H9 (cell line): ENCODE data around the gene SMAD7. TPM values are rescaled to one million over a fixed set of nuclear protein-coding genes. Genes with fewer than 3 reads are reported as not detected.

Experiments used
- DNase-seq: peaks from one replicate; pipeline ENCODE4 v3.0.0-alpha.2; 2017
- H2AFZ ChIP-seq: one replicate; pipeline ENCODE4 v1.6.1; 2013; ENCODE audit warnings: mild to moderate bottlenecking, low read length, control low read depth, moderate library complexity
- H2AK5ac ChIP-seq: 2 replicates; pipeline ENCODE4 v1.6.1; 2013; ENCODE audit warnings: low read length, control low read depth, mixed read lengths; ENCODE audit not compliant: insufficient read length
- H2BK120ac ChIP-seq: one replicate; pipeline ENCODE4 v1.6.1; 2013; ENCODE audit warnings: low read depth, mild to moderate bottlenecking, low read length, control low read depth, inconsistent platforms; ENCODE audit not compliant: poor library complexity, severe bottlenecking
- H2BK12ac ChIP-seq: 2 replicates; pipeline ENCODE4 v1.6.1; 2013; ENCODE audit warnings: low read length, control low read depth, mixed read lengths, low read depth; ENCODE audit not compliant: insufficient read length
- H2BK15ac ChIP-seq: 2 replicates; pipeline ENCODE4 v1.6.1; 2013; ENCODE audit warnings: low read depth, low read length, control low read depth
- H2BK20ac ChIP-seq: one replicate; pipeline ENCODE4 v1.6.1; 2013; ENCODE audit warnings: low read depth, mild to moderate bottlenecking, low read length, control low read depth, inconsistent platforms; ENCODE audit not compliant: poor library complexity, severe bottlenecking
- H2BK5ac ChIP-seq: 2 replicates; pipeline ENCODE4 v1.6.1; 2013; ENCODE audit warnings: low read length, control low read depth, mixed read lengths; ENCODE audit not compliant: insufficient read length
- H3K14ac ChIP-seq: 2 replicates; pipeline ENCODE4 v1.6.1; 2013; ENCODE audit warnings: low read length, control low read depth; ENCODE audit not compliant: insufficient read depth
- H3K18ac ChIP-seq: 2 replicates; pipeline ENCODE4 v1.6.1; 2013; ENCODE audit warnings: low read depth, mild to moderate bottlenecking, mixed read lengths, low read length, control low read depth; ENCODE audit not compliant: insufficient read length
- H3K23ac ChIP-seq: 2 replicates; pipeline ENCODE4 v1.6.1; 2013; ENCODE audit warnings: low read length, control low read depth, mixed read lengths, low read depth; ENCODE audit not compliant: insufficient read length
- H3K23me2 ChIP-seq: 2 replicates; pipeline ENCODE4 v1.6.1; 2013; ENCODE audit warnings: low read depth, mild to moderate bottlenecking, mixed read lengths, low read length, control low read depth; ENCODE audit not compliant: insufficient read length, poor library complexity, severe bottlenecking
- H3K27ac ChIP-seq: 2 replicates; pipeline ENCODE4 v1.5.1; 2013; ENCODE audit warnings: low read length, control low read depth, mixed read lengths, low read depth; ENCODE audit not compliant: insufficient read length
- H3K27me3 ChIP-seq: 2 replicates; pipeline ENCODE4 v1.6.1; 2013; ENCODE audit warnings: low read length, control low read depth, inconsistent platforms; ENCODE audit not compliant: insufficient read depth
- H3K4ac ChIP-seq: 2 replicates; pipeline ENCODE4 v1.6.1; 2013; ENCODE audit warnings: low read depth, mild to moderate bottlenecking, control low read depth, inconsistent platforms, low read length, moderate library complexity
- H3K4me1 ChIP-seq: 2 replicates; pipeline ENCODE4 v1.6.1; 2013; ENCODE audit warnings: low read length, control low read depth, inconsistent platforms; ENCODE audit not compliant: insufficient read depth
- H3K4me2 ChIP-seq: 2 replicates; pipeline ENCODE4 v1.6.1; 2013; ENCODE audit warnings: low read length, control low read depth, mixed read lengths; ENCODE audit not compliant: insufficient read length, insufficient read depth
- H3K56ac ChIP-seq: 2 replicates; pipeline ENCODE4 v1.6.1; 2013; ENCODE audit warnings: low read depth, mild to moderate bottlenecking, mixed read lengths, low read length, control low read depth; ENCODE audit not compliant: insufficient read length
- H3K79me1 ChIP-seq: 2 replicates; pipeline ENCODE4 v1.6.1; 2013; ENCODE audit warnings: low read depth, mild to moderate bottlenecking, moderate library complexity, low read length, control low read depth, inconsistent platforms; ENCODE audit not compliant: insufficient read depth, poor library complexity, severe bottlenecking
- H3K79me2 ChIP-seq: 2 replicates; pipeline ENCODE4 v1.6.1; 2013; ENCODE audit warnings: low read length, control low read depth, inconsistent platforms; ENCODE audit not compliant: insufficient read depth
- H3K9ac ChIP-seq: 2 replicates; pipeline ENCODE4 v1.6.1; 2013; ENCODE audit warnings: low read length, control low read depth, mixed read lengths; ENCODE audit not compliant: insufficient read length; ENCODE audit errors: extremely low read depth
- H3K9me3 ChIP-seq: one replicate; pipeline ENCODE4 v1.6.1; 2013; ENCODE audit warnings: low read depth, low read length, inconsistent platforms; ENCODE audit not compliant: control insufficient read depth
- H3T11ph ChIP-seq: one replicate; pipeline ENCODE4 v1.6.1; 2013; ENCODE audit warnings: mild to moderate bottlenecking, low read length, control low read depth, inconsistent platforms
- H4K20me1 ChIP-seq: one replicate; pipeline ENCODE4 v1.6.1; 2013; ENCODE audit not compliant: control insufficient read depth, insufficient read length, insufficient read depth
- H4K5ac ChIP-seq: 2 replicates; pipeline ENCODE4 v1.6.1; 2013; ENCODE audit warnings: low read depth, mild to moderate bottlenecking, mixed read lengths, low read length, control low read depth; ENCODE audit not compliant: insufficient read length
- H4K8ac ChIP-seq: replicated peaks from 2 replicates; pipeline ENCODE4 v1.6.1; 2013; ENCODE audit warnings: low read length, control low read depth, mixed read lengths, low read depth; ENCODE audit not compliant: insufficient read length
- H4K91ac ChIP-seq: 2 replicates; pipeline ENCODE4 v1.6.1; 2013; ENCODE audit warnings: low read depth, mild to moderate bottlenecking, moderate library complexity, mixed read lengths, low read length, control low read depth; ENCODE audit not compliant: insufficient read length
- H3K27ac Mint-ChIP-seq, 3 experiments: 2 replicates in 2 of 3; 3 replicates in 1 of 3; pipeline ENCODE4 v1.8.0; 2020 to 2021; ENCODE audit warnings: mixed read lengths in 3 of 3, mild to moderate bottlenecking in 1 of 3, moderate library complexity in 1 of 3
- H3K27me3 Mint-ChIP-seq: 2 replicates; pipeline ENCODE4 v1.8.0; 2021; ENCODE audit warnings: low read depth, mild to moderate bottlenecking, moderate library complexity, mixed read lengths
- H3K36me3 Mint-ChIP-seq, 3 experiments: 2 replicates in 2 of 3; 3 replicates in 1 of 3; pipeline ENCODE4 v1.8.0; 2020 to 2021; ENCODE audit warnings: low read depth in 3 of 3, mixed read lengths in 3 of 3; ENCODE audit not compliant: insufficient read depth in 1 of 3
- H3K4me1 Mint-ChIP-seq, 2 experiments: 2 replicates each; pipeline ENCODE4 v1.8.0; 2020; ENCODE audit warnings: mixed read lengths in 2 of 2
- H3K4me3 Mint-ChIP-seq, 2 experiments: 2 replicates in 1 of 2; 3 replicates in 1 of 2; pipeline ENCODE4 v1.8.0; 2020 to 2021; ENCODE audit warnings: mild to moderate bottlenecking in 2 of 2, mixed read lengths in 2 of 2, moderate library complexity in 1 of 2
- H3K9me3 Mint-ChIP-seq, 2 experiments: 2 replicates in 1 of 2; 3 replicates in 1 of 2; pipeline ENCODE4 v1.8.0; 2020; ENCODE audit warnings: mild to moderate bottlenecking in 2 of 2, mixed read lengths in 2 of 2, moderate library complexity in 1 of 2
- CTCF ChIP-seq: fragments of 200-600 bp; sonication (generic); conservative IDR thresholded peaks from 3 replicates; pipeline ENCODE4 v1.8.0; 2021; ENCODE audit warnings: antibody characterized with exemption, mild to moderate bottlenecking
- WGBS: extraction: QIAGEN DNeasy Blood & Tissue Kit; methylation state at CpG from one replicate; pipeline ENCODE4 v1.1.7; 2013; ENCODE audit warnings: missing lambda C conversion rate, low lambda C conversion rate, mixed read lengths; ENCODE audit not compliant: insufficient read length; ENCODE audit errors: extremely low coverage; 5-methylcytosine and 5-hydroxymethylcytosine counted together
- total RNA-seq: library from RNA; stranded (reverse); gene quantifications from 2 replicates; pipeline ENCODE4 v1.2.1, GENCODE V29; 2021

The SMAD7 gene
- total RNA-seq, 1 experiment from 2014 or later, result 27.7 TPM

- Histone ChIP-seq H3K27me3 (no peaks in the 10 kb centered on the region), H3K23ac (no peak overlapping the region), H3K23me2 (no peaks in the 10 kb centered on the region), H3K56ac (no peak overlapping the region), H2BK120ac (no peak overlapping the region), H4K5ac (no peak overlapping the region), H4K20me1 (no peaks in the 10 kb centered on the region), H2BK12ac (no peak overlapping the region), H2BK15ac (no peak overlapping the region), H3K18ac (no peak overlapping the region), H3K79me2 (no peaks in the 10 kb centered on the region), H3K4ac (no peak overlapping the region), H3K4me1 (peaks cover 4% of the 10 kb centered on the region; the same call in 1 of the 2 replicates), H3K79me1 (no peaks in the 10 kb centered on the region), H3K9ac (no peak overlapping the region), H4K91ac (no peak overlapping the region), H4K8ac (no peak overlapping the region), H3K4me2 (no peak overlapping the region), H3K27ac (no peak overlapping the region), H3T11ph (no peak overlapping the region), H3K9me3 (no peaks in the 10 kb centered on the region), H2BK20ac (no peak overlapping the region), H2AFZ (no peak overlapping the region), H3K14ac (no peak overlapping the region), H2AK5ac (no peak overlapping the region), H2BK5ac (no peak overlapping the region)
- no peak for DNase-seq
- no peak for TF ChIP-seq CTCF
- Mint-ChIP-seq H3K27ac (peak overlapping the region in 1 of 3 experiments; percentile 4; a peak in 2 of 7 replicates), H3K27me3 (peaks cover 10% of the 10 kb centered on the region), H3K4me1 (peaks cover 30 to 39% of the 10 kb centered on the region in 2 experiments), H3K9me3 (peaks cover 0 to 2% of the 10 kb centered on the region in 2 experiments; a peak in 2 of 5 replicates), H3K36me3 (no peaks in the 10 kb centered on the region; a peak in 1 of 7 replicates), H3K4me3 (no peak overlapping the region; a peak in 1 of 5 replicates)
- WGBS, result no CpG with 5 or more reads among the region's 7 CpGs
Measured at GRCh38 chr18:48982266-48982665, 31.5 kb upstream of the SMAD7 start.
